Stimulated activated CD8-positive, alpha-beta memory T cell treated with anti-CD3 and anti-CD28 coated beads, Interleukin-12 subunit alpha, Interleukin-12 subunit beta, amount 100 ng/mL, for 1 hour (primary cell): ENCODE measurements around the gene HAGH.
"Not testable (repeated sequence)": the region's sequence is repeated elsewhere in the genome, so short reads cannot be mapped to it uniquely, and the experiment has no call there.

ENCODE experiments used
- DNase-seq: peaks from one replicate; pipeline ENCODE4 v3.0.0-alpha.2; 2020; ENCODE audit warnings: low read depth

HAGH gene

DNA sequence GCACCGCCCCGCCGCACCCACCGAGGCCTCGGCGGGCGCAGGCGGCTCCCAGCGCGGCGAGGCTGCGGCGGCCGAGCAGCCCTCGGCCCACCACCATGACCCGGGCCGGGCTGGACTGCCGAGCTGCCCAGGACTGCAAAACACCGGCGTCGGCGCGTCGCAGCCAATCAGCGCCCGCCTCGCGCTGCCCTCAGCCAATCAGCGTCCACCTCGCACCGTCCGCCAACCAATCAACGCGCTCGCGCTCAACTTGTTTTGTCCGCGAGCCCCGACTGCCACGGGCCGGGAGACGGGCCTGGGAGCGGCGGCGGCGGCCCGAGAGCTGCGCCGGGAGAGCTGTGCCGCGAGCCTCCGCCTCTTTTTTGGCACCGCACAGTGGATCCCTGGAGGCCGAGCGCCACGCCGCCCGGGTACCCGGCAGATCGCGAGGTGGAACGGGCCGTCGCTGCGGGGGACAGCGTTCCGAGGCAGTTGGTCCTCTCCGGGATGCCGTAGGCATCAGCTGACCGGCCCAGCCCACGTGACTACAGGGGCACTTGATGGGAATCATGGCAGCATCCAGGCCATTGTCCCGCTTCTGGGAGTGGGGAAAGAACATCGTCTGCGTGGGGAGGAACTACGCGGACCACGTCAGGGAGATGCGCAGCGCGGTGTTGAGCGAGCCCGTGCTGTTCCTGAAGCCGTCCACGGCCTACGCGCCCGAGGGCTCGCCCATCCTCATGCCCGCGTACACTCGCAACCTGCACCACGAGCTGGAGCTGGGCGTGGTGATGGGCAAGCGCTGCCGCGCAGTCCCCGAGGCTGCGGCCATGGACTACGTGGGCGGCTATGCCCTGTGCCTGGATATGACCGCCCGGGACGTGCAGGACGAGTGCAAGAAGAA is at the start of gene HAGH, which contains the start of gene FAHD1:
Gene HAGH, minus strand, starts transcription at position 135 of the 883 bp plus-strand sequence. Its CDS starts 38 bp downstream, at position 97.
Gene FAHD1, plus strand, starts transcription at position 516 of the 883 bp plus-strand sequence. Its CDS starts 33 bp downstream, at position 549.
- peak; percentile 84 for DNase-seq

DNA sequence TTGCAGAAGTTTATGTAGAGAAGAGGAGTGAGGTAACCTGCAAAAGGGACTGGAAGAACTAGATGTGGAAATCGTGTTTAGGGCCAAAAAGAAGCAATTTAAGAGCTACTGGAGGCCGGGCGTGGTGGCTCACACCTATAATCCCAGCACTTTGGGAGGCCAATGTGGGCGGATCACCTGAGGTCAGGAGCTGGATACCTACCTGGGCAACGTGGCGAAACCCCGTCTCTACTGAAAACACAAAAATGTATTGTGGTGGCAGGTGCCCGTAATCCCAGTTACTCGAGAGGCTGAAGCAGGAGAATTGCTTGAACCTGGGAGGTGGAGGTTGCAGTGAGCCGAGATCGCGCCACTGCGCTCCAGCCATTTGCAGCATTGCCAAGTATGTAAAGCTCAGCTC is 49.4 kb upstream of the HAGH start:
- DNase-seq: not testable (repeated sequence)

DNA sequence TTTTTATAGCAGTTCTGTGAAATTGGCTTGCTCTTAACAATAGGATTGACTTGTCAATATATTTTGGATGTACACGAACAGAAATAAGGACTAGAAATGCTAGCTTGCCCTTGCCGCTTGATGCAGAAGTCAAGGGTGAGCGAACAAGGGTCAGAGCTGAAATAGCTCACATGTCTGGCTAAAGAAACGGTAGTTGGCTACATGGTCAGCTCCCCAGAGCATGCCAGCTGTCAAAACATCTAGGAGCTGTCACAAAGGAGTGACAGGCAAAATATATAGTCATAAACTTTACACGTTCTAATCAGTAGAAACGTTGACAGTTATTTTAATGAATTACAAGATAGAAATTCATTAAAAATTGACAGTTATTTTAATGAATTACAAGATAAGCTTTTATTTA is 48.2 kb upstream of the HAGH start:
- no peak for DNase-seq

DNA sequence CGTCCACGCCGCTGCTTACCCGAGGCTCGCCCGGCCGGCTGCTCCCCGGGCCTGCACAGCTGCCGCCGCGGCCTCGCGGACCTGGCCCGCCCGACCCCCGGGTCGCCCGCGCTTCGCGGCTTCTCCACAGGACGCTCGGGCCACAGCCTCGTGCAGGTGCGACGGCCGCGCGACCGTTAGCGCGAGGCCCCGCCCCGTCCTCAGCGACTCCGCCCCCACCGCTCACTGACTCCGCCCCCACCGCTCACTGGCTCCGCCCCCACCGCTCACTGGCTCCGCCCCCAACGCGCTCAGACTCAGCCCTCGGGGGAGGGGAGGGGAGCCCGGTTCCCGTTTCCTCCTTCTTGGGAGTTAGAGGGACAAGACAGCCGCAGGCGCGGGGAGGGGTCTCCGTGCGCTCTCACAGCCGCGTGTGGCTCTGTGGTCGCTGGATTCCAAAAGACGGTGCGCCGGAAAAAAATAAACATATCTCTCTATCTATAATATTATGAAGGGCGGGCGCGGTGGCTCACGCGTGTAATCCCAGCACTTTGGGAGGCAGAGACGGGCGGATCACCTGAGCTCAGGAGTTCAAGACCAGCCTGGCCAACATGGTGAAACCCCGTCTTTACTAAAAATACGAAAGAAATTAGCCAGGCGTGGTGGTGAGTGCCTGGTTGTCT is 45.5 kb upstream of the HAGH start, which contains the start of gene MEIOB:
Gene MEIOB, minus strand, starts transcription at position 191 of the 662 bp plus-strand sequence. CDS start 3,989 bp downstream, outside the sequence.
- DNase-seq: peak; percentile 11

- DNase-seq: no peak
Measured at GRCh38 chr16:1870365-1871082, 43.9 kb upstream of the HAGH start.

GRCh38 chr16:1865902-1866690 is 39.5 kb upstream of the HAGH start:
- DNase-seq: no peak

GRCh38 chr16:1863681-1864460 is 37.2 kb upstream of the HAGH start:
- no peak for DNase-seq

- no peak for DNase-seq
Measured at GRCh38 chr16:1862394-1862793, 35.8 kb upstream of the HAGH start.

GRCh38 chr16:1861730-1862129 is 35.1 kb upstream of the HAGH start:
- no peak for DNase-seq

DNA sequence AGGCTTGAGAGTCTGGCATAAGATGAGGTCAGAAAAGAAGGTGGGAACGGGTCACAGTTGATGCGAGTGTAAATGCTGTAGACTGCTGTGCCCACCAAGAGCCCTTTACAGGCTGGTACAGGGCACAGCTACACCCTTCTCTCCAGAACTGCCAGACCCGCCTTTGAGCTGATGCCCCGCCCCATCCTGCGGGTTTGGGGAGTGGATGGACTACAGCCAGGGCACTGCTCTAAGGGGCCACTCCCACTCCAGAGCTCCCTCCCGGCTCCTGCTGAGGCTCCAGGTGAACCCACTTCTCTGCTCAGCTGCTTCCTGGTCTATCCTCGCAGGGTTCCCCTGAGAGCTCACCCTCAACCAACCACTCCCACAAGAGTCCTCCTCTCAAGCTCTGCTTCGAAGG is 33.0 kb upstream of the HAGH start:
- DNase-seq: no peak

DNA sequence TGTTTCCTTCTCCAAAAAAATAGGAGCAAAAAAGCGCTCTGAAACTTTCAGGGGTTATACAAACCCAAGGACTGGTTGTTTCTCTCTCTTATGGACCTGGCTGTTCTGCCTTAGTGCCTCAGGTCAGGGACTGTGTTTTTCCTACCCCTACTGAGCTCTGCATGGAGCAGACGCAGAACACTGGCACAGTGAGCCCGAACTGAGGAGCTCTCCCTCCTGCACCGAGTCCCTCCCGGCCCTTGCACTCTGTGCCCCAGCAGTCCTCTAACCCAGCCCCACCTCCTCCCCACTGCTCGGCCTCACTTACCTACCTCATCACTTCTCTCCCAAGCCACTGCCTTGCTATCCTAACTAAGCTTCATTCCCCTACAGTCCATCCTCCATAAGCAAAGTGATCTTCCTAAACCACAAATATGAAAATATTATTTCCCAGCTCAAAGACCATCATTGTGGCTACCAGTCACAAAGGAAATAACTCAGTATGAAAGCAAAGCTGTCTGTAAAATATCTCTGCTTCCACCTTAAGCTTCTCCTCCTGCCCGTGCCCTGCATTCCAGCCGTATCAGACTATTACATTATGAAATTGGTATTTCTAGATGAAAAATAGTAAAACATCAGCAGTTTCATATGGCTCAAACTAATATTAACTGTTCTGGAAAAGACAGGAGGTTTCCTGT is 31.7 kb upstream of the HAGH start:
- no peak for DNase-seq

- DNase-seq: no peak
Measured at GRCh38 chr16:1857433-1858097, 30.9 kb upstream of the HAGH start.

GRCh38 chr16:1851793-1852192 is 25.2 kb upstream of the HAGH start:
- no peak for DNase-seq

DNA sequence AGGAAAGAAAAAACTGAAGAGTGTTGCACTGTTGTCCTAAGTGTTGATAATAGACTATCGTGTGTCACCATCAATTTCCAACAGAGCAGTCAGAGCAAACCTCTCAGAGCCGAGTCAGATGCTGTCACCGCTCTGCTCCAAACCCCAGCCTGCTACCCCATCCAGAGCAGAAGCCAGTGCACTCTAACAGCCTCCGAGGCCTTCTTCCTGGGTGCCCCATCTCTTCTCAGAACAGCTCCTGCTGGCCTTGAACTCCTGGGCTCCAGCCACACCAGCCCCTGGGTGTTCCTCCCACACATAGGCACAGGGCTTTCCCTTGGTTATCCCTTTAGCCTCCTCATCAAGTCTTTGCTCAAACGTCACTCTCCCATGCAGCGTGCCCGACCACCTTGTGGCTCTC is 24.4 kb upstream of the HAGH start:
- DNase-seq: no peak

DNA sequence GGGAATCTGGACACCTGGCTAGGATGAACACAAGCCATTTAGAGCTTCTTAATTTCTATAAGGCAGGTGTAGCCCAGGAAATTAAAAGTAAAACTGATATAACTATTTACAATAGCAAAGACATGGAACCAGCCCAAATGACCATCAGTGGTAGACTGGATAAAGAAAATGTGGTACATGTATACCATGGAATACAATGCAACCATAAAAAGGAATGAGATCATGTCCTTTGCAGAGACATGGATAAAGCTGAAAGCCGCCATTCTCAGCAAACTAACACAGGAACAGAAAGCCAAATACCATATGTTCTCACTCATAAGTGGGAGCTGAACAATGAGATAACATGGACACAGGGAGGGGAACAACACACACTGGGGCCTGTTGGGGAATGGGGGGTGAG is 19.8 kb upstream of the HAGH start:
- DNase-seq: no peak

DNA sequence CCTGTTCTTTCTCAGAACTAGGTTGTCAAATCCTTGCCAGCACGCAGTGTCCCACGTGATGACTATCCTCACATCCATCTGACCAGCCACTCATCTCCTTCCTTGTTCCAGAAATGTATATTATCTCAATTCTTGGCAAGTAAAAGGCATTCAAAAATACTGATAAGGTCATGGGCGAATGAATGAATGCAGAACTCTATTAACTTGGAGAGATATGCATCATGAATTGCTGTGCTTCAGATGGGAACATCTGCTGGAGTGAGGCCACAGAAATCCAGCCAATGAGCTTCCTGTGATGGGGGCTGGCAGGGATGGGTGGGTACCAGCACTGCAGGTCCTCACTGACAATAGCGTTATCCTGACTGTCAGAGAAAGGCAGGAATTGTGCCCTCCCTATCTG is 19.4 kb upstream of the HAGH start:
- no peak for DNase-seq

- DNase-seq: no peak
Measured at GRCh38 chr16:1839554-1839953, 12.9 kb upstream of the HAGH start.

GRCh38 chr16:1834096-1834495 is 7.5 kb upstream of the HAGH start:
- no peak for DNase-seq

GRCh38 chr16:1832838-1833454 is 6.3 kb upstream of the HAGH start:
- DNase-seq: no peak
